Body of pancreas (tissue), 4 donors: ENCODE data around the gene MAST4. TPM values are rescaled to one million over a fixed set of nuclear protein-coding genes. Genes with fewer than 3 reads are reported as not detected.

ENCODE experiments used
- ATAC-seq: fragments of 150-250 bp; one replicate; pipeline ENCODE4 v1.9.1; 2016
- DNase-seq, 4 donors: peaks; one replicate each; pipeline ENCODE4 v3.0.0-alpha.2; 2019
- H3K27ac ChIP-seq, 4 donors: fragments of 200-600 bp; sonication (generic); 1 replicate in 3 of 4; 2 replicates in 1 of 4; pipeline versions ENCODE4 v1.5.1 to v1.6.1; 2016 to 2019; ENCODE audit warnings: mild to moderate bottlenecking in 1 of 4, mixed read lengths in 1 of 4, moderate library complexity in 1 of 4
- H3K27me3 ChIP-seq, 2 donors: fragments of 200-600 bp; sonication (generic); one replicate each; pipeline ENCODE4 v1.6.0; 2016; ENCODE audit warnings: mild to moderate bottlenecking in 1 of 2
- H3K36me3 ChIP-seq, 2 donors: fragments of 200-600 bp; sonication (generic); replicated peaks in 1 of 2; 2 replicates each; pipeline ENCODE4 v1.5.1; 2016; ENCODE audit warnings: low read depth in 2 of 2; ENCODE audit not compliant: insufficient read depth in 1 of 2
- H3K4me1 ChIP-seq: fragments of 200-600 bp; sonication (generic); one replicate; pipeline ENCODE4 v1.6.0; 2016
- H3K4me3 ChIP-seq, 2 donors: fragments of 200-600 bp; sonication (generic); 1 replicate in 1 of 2; 2 replicates in 1 of 2; pipeline ENCODE4 v1.5.1; 2016 to 2019
- H3K9me3 ChIP-seq, 3 donors: fragments of 200-600 bp; sonication (generic); 1 replicate in 2 of 3; 2 replicates in 1 of 3; pipeline ENCODE4 v1.5.1; 2016
- CTCF ChIP-seq, 7 experiments: fragments of 450-650 bp in 4 of 7; fragments of 200-600 bp in 3 of 7; sonication (generic) in 3 of 7; IDR thresholded peaks; one replicate each; pipeline ENCODE4 v1.5.1; 2016 to 2019; ENCODE audit warnings: antibody characterized with exemption in 7 of 7
- POLR2A ChIP-seq, 3 donors: fragments of 450-650 bp; IDR thresholded peaks; one replicate each; pipeline ENCODE4 v1.6.1; 2016; ENCODE audit warnings: antibody characterized with exemption in 3 of 3, mild to moderate bottlenecking in 2 of 3
- WGBS, 2 donors: methylation state at CpG; one replicate each; pipeline ENCODE4 v1.1.5; 2017; 5-methylcytosine and 5-hydroxymethylcytosine counted together
- intact Hi-C: fragments of 100-400 bp; cut with DNase I; formaldehyde crosslinking; loops from one replicate; pipeline ENCODE4 v1.15.1; 2023
- total RNA-seq, 2 donors: library from RNA; depleted of rRNA; stranded (reverse); fragments of >200 nt; gene quantifications; one replicate each; pipeline ENCODE4 v1.1.0, GENCODE V29; 2016

The MAST4 gene
- total RNA-seq, 2 donors from 2014 or later = 17.9 to 29.7 TPM

DNA sequence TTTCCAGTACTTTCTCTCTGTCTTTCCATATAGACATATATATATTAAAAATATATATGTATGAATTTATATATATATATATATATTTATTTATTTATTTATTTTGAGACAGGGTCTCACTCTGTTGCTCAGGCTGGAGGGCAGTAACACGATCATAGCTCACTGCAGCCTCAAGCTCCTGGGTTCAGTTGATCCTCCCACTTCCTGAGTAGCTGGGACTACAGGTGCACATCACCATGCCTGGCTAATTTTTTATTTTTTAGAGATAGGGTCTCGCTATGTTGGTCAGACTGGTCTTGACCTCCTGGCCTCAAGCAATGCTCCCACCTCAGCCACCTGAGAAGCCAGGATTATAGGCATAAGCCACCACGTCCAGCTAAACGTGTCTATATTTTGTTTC lies 390.3 kb downstream of the MAST4 start:
- DNase-seq (no peak), ATAC-seq (no peak)
- Histone ChIP-seq H3K27me3 (no peaks in the 10 kb centered on the region), H3K36me3 (no peaks in the 10 kb centered on the region), H3K27ac (no peak overlapping the region), H3K4me1 (no peaks in the 10 kb centered on the region), H3K9me3 (no peaks in the 10 kb centered on the region), H3K4me3 (no peak overlapping the region)
- TF ChIP-seq CTCF (IDR thresholded peaks at IDR 0.05) = no peak
- TF ChIP-seq POLR2A (IDR thresholded peaks at IDR 0.05) = no peak
- WGBS, 2 donors = 63 to 66% methylated on average over 4 of the region's 4 CpGs
- intact Hi-C loops = no loop called here

DNA sequence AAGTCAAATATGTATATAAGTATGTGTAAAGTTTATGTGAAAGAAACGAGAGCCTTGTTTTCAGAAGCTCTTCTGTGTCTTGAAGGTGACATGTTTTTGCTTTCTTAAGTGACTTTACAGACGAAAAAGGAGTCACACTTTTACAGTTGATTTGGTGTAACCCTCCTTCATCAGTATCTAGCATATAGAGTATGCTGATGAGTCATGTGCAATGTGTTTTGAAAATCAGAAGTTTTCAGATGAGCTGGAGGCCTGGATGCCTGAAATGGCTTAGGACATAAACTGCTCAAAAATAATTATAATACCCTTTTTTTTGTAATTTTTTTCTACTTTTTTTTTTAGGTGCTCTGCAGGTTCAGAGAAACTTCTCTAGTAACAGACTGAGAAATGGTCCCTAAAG lies 390.9 kb downstream of the MAST4 start:
- no peaks in the 10 kb centered on the region for H3K4me1 ChIP-seq
- H3K36me3 ChIP-seq = no peaks in the 10 kb centered on the region
- no peak for TF ChIP-seq CTCF (IDR thresholded peaks at IDR 0.05)
- TF ChIP-seq POLR2A (IDR thresholded peaks at IDR 0.05) = no peak
- no peaks in the 10 kb centered on the region for H3K9me3 ChIP-seq
- WGBS, 2 donors = 62 to 69% methylated on average over 2 of the region's 2 CpGs
- H3K27ac ChIP-seq = no peak overlapping the region
- DNase-seq (no peak), ATAC-seq (no peak)
- no peaks in the 10 kb centered on the region for H3K27me3 ChIP-seq
- intact Hi-C loops = no loop called here
- no peak overlapping the region for H3K4me3 ChIP-seq

DNA sequence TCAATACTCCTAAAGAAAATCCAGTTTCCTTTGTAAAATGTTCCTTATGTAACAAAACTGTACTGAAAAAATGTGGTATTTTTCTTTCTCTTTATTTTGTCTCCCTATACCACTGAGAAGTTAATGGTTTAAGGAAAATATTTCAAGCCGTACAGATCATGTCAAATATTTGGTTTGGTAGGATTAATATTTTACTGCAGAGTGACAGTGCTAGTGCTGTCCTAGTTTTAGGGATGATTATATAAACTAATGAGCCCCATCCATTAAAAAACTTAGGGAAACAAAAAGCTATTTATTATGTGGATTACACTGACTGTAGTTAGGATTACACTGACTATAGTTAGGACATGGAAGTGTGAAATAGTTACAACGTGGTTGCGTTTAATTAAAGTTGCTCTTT lies 391.3 kb downstream of the MAST4 start:
- Histone ChIP-seq H3K27me3 (no peaks in the 10 kb centered on the region), H3K27ac (no peak overlapping the region), H3K4me3 (no peak overlapping the region), H3K9me3 (no peaks in the 10 kb centered on the region), H3K36me3 (no peaks in the 10 kb centered on the region), H3K4me1 (no peaks in the 10 kb centered on the region)
- DNase-seq = no peak
- 36 to 44% methylated on average over 3 of the region's 3 CpGs for WGBS, 2 donors
- TF ChIP-seq CTCF (IDR thresholded peaks at IDR 0.05) = no peak
- intact Hi-C loops = no loop called here
- ATAC-seq = no peak

DNA sequence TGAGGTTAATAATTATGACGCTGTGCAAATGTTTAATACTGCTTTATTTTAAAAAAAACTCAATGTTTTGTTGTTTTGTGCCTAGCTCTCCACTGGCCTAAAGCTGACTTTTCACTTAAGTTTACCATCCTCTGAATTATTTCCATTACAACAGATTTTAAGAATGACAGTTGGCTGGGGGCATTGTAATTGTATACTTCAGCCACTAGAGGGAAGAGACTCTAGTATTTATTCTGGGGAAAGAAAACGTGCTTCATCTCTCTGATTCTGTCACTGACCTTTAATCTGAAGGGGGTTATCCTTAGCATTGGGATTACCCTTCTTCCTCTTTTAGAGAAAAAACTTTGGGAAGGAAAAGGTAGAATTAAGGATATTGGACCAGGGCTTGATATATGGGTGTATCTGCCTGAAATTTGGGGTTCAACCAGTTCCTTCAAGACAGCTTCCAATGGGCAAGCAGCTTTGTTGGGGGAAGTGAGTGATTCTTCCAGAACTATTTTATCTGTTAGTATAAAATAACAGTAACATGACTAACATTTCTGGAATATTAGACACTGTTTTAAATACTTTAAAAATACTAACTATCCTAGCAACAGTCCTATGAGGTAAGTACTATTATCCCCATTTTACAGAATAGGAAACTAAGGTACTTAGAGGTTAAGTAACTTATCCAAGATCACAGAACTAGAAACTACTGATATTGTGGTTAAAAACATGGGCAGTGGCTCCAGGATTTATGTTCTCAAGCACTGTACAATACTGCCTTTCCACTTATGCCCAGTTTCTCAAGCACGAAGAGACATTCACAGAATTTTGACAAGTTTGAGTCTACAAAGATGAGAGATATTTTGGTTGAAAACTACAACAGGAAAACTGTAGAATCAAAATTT lies 392.0 kb downstream of the MAST4 start:
- TF ChIP-seq POLR2A (IDR thresholded peaks at IDR 0.05) (no peak), CTCF (IDR thresholded peaks at IDR 0.05) (peak; percentile 52 to 86 (median 71))
- H3K27ac ChIP-seq = no peak overlapping the region
- H3K4me1 ChIP-seq = no peaks in the 10 kb centered on the region
- no peaks in the 10 kb centered on the region for H3K9me3 ChIP-seq
- ATAC-seq (peak; percentile 38), DNase-seq (no peak)
- intact Hi-C loops = no loop called here
- no peak overlapping the region for H3K4me3 ChIP-seq
- WGBS, 2 donors = 43% methylated on average over 3 of the region's 3 CpGs
- no peaks in the 10 kb centered on the region for H3K36me3 ChIP-seq
- no peaks in the 10 kb centered on the region for H3K27me3 ChIP-seq

- H3K27ac ChIP-seq = no peak overlapping the region
- intact Hi-C loops = no loop called here
- no peak overlapping the region for H3K4me3 ChIP-seq
- DNase-seq (no peak), ATAC-seq (no peak)
- no peaks in the 10 kb centered on the region for H3K27me3 ChIP-seq
- H3K9me3 ChIP-seq = no peaks in the 10 kb centered on the region
- H3K36me3 ChIP-seq = no peaks in the 10 kb centered on the region
- TF ChIP-seq CTCF (IDR thresholded peaks at IDR 0.05) = no peak
- no peak for TF ChIP-seq POLR2A (IDR thresholded peaks at IDR 0.05)
- 0 to 42% methylated on average over 1 of the region's 1 CpG for WGBS, 2 donors
- H3K4me1 ChIP-seq = no peaks in the 10 kb centered on the region
Observed at GRCh38 chr5:66989286-66989685, 393.1 kb downstream of the MAST4 start.
